NT2/D1 (cell line): ENCODE data around the gene CFAP47.

Experiments used
- YY1 ChIP-seq: IDR thresholded peaks from 2 replicates; pipeline ENCODE4 v1.6.1; 2011; ENCODE audit not compliant: insufficient read length, insufficient read depth
- ZNF274 ChIP-seq: IDR thresholded peaks from 2 replicates; pipeline ENCODE4 v1.6.1; 2011; ENCODE audit warnings: mild to moderate bottlenecking, low read depth, low read length

DNA sequence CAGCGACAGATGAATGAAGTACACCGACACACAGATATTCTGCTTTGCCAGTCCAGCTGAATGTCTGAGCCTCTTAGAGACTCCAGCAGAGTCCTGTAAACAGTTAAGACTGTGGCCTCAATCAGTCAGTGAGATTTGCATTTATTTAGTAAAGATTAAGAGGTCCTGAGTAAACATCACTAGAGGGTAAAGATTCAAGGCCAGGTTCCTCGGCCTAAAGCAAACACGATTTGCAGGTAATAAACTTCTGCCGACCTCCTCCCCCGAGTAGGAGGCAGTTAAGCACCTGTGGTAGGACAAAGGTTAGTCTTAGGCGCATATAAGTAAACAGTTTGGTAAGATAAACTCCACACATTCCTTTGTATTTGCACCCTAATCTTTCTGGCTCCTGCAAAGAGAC is 99.6 kb downstream of the CFAP47 start:
- TF ChIP-seq YY1 (no peak), ZNF274 (no peak)
